ENCODE results near the gene LIFR. TPM values are rescaled to one million over a fixed set of nuclear protein-coding genes. Genes with fewer than 3 reads are reported as not detected.

LIFR gene
- total RNA-seq, 4 donors from 2014 or later: 61.8 to 105 (median 78.0) TPM

DNA sequence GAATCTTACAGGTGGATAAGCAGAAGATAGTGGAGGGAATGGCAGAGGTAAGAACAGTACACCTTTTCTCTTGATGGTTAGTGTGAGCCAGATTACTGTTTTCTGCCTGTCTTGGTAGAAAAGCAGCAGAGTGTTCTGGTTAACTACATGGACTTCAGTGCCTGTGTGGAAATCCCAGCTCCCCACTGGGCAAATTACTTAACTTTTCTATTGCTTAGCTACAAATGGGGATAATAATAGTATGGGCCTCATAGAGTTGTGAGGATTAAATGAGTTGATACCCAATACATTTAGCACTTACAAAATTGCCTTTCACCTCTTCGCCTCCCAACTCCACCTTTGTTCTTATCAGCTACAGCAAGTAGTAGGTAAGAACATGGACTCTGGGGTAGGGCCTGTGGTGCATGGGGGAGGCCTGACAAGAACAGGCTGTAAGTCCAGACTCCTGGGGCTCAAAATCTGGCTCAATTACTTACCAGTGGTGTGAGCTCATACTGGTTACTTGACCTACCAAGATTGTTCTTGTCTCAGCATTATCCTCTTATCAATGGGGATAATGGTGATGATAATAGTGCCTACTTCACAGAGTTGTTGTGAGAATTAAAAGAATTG, 125.1 kb downstream of the LIFR start:
- H3K27me3 ChIP-seq: no peaks in the 10 kb centered on the region
- peaks cover 3 to 25% (median 3%) of the 10 kb centered on the region in 3 donors for H3K4me1 ChIP-seq
- H3K27ac ChIP-seq: no peak overlapping the region
- 83 to 86% methylated on average over 1 of the region's 1 CpG for WGBS, 2 donors (ENCODE audit: low coverage in 1 of 2)
- H3K4me3 ChIP-seq: no peak overlapping the region
- H3K9me3 ChIP-seq: no peaks in the 10 kb centered on the region
- TF ChIP-seq EP300 (IDR thresholded peaks at IDR 0.05) (no peak), POLR2A (IDR thresholded peaks at IDR 0.05) (no peak), POLR2AphosphoS5 (IDR thresholded peaks at IDR 0.05) (no peak)
- TF ChIP-seq, protein P1, sequence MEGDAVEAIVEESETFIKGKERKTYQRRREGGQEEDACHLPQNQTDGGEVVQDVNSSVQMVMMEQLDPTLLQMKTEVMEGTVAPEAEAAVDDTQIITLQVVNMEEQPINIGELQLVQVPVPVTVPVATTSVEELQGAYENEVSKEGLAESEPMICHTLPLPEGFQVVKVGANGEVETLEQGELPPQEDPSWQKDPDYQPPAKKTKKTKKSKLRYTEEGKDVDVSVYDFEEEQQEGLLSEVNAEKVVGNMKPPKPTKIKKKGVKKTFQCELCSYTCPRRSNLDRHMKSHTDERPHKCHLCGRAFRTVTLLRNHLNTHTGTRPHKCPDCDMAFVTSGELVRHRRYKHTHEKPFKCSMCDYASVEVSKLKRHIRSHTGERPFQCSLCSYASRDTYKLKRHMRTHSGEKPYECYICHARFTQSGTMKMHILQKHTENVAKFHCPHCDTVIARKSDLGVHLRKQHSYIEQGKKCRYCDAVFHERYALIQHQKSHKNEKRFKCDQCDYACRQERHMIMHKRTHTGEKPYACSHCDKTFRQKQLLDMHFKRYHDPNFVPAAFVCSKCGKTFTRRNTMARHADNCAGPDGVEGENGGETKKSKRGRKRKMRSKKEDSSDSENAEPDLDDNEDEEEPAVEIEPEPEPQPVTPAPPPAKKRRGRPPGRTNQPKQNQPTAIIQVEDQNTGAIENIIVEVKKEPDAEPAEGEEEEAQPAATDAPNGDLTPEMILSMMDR (IDR thresholded peaks at IDR 0.05): no peak
- no peaks in the 10 kb centered on the region for H3K36me3 ChIP-seq
- ATAC-seq: no peak

DNA sequence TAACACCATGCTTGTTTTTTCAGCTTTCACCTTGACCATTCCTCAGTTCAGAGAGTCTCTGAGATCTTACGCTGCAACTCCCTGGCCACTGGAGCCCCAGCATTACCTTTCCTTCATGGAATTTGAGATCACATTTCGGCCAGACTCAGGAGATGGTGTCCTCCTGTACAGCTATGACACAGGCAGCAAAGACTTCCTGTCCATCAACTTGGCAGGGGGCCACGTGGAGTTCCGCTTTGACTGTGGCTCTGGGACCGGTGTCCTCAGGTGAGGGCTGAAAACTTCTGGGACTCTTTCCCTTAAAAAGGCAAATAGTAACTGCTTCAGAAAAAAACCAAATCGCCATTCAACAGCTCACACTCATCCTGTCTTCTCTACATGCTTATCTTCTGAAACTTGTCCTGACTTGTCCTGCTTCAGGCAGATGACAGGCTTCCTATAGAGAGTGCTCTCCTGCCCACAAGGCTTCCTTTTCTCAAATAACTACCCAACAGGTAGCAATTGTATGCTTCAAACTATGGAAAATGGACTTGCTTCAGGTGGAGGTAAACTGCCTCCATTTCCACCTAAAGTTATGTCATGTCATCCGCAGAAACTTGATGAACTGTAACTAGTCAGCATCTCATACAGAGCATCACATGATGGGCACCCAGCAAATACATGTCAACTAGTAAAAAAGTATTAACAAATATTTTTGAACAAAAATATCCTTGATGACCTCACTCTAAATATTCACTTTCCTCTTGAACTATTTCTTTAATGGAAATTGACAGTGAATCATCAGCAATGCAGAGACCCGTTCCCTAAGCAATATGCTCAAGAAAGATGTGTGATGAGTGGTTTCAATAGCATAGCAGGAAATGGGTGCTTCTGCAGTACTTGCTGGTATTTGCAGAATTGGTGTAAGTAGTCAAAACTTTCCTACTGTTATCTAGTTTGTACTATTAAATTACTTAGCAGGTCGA, 129.2 kb downstream of the LIFR start:
- no peak for TF ChIP-seq POLR2A (IDR thresholded peaks at IDR 0.05)
- no peak for TF ChIP-seq POLR2AphosphoS5 (IDR thresholded peaks at IDR 0.05)
- TF ChIP-seq EP300 (IDR thresholded peaks at IDR 0.05): no peak
- 84 to 88% methylated on average over 5 to 9 of the region's 9 CpGs for whole genome bisulfite sequencing, 2 donors (ENCODE audit: low coverage in 1 of 2)
- H3K36me3 ChIP-seq: no peaks in the 10 kb centered on the region
- no peak for ATAC-seq
- H3K9me3 ChIP-seq: no peaks in the 10 kb centered on the region
- H3K27ac ChIP-seq: no peak overlapping the region
- no peak overlapping the region for H3K4me3 ChIP-seq
- H3K4me1 ChIP-seq: no peaks in the 10 kb centered on the region
- no peaks in the 10 kb centered on the region for H3K27me3 ChIP-seq

DNA sequence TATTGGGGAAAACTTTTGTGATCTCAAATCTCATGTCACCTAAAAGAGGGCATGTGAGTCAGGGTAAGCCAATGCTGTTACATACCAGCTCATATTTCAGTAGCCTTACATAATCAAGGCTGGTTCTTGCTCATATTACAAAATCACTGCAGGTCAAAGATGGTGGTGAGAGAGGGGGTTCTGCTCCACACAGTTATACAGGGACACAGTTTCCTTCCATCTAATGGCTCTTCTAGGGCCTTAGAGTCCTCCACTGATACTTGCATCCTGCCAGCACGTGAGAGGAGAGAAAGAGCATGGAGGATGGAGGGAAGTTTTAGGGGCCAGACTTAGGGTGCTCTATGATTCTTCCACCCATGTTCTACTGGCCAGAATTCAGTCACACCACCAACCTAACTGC, 130.0 kb downstream of the LIFR start:
- no peak overlapping the region for H3K27ac ChIP-seq
- TF ChIP-seq, protein P1 (IDR thresholded peaks at IDR 0.05): no peak
- TF ChIP-seq POLR2AphosphoS5 (IDR thresholded peaks at IDR 0.05) (no peak), EP300 (IDR thresholded peaks at IDR 0.05) (no peak), POLR2A (IDR thresholded peaks at IDR 0.05) (no peak)
- no peaks in the 10 kb centered on the region for H3K4me1 ChIP-seq
- no peaks in the 10 kb centered on the region for H3K9me3 ChIP-seq
- WGBS, 2 donors (ENCODE audit: low coverage in 1 of 2): 57% methylated on average over 1 of the region's 1 CpG; no CpG with 5 or more reads in 1 of the 2 donors
- no peak overlapping the region for H3K4me3 ChIP-seq
- ATAC-seq: no peak
- H3K27me3 ChIP-seq: no peaks in the 10 kb centered on the region
- H3K36me3 ChIP-seq: no peaks in the 10 kb centered on the region

Small RNA genes within 50 kb of the gene (small RNA-seq; reads per million reads assigned to genes)
- gene AC091839.1 (0 reads per million in 4 donors), gene MIR3650 (0 reads per million in 4 donors)
